NCI-H1436 treated with DMSO at 0.1 percent for 48 hours (cell line): ENCODE results near the gene NINL.
"Not testable (repeated sequence)": the region's sequence is repeated elsewhere in the genome, so short reads cannot be mapped to it uniquely, and the experiment has no call there.

Experiments
- DNase-seq: peaks from one replicate; lab custom pipeline; 2025; lab: John Stamatoyannopoulos, UW

Gene NINL

GRCh38 chr20:25551413-25552215 is 33.7 kb downstream of the NINL start:
- DNase-seq = no peak

DNA sequence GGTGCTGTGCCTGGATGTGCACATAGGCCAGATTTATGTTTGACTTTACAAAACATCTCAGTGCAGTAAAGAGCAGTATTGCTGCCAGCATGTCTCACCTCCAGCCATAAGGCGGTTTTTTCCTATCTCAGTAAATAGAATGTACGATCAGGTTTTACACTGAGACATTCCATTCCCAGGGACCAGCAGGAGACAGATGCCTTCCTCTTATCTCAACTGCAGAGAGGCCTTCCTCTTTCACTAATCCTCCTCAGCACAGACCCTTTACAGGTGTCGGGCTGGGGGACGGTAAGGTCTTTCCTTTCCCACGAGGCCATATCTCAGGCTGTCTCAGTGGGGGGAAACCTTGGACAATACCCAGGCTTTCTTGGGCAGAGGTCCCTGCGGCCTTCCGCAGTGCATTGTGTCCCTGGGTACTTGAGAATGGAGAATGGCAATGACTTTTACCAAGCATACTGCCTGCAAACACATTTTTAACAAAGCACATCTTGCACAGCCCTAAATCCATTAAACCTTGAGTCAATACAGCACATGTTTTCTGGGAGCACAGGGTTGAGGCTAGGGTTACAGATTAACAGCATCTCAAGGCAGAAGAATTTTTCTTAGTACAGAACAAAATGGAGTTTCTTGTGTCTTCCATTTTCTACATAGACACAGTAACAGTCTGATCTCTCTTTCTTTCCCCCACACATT is 34.5 kb downstream of the NINL start:
- not testable (repeated sequence) for DNase-seq

DNA sequence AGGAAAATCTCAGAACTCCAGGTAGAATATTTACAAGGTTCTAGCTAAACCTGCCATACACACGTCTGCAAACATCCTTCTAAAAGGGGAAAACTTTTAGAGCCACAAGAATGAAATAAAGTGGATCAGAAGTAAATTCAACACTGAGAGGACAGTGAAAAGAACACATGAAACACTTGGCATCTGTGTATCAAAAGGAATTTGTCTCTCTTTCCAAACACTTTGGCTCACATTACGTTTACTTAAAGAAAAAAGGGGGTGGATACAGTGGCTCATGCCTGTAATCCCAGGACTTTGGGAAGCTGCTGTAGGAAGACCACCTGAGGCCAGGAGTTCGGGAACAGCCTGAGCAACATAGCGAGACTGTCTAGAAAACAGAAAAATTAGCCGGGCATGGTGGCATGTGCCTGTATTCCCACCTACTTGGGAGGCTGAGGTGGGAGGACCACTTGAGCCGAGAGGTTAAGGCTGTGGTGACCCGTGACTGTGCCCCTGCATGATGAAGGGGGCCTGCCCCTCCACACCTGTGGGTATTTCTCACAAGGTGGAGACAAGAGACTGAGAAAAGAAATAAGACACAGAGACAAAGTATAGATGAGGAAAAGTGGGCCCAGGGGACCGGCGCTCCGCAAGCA is 35.4 kb downstream of the NINL start:
- DNase-seq = no peak

GRCh38 chr20:25549172-25549773 is 36.1 kb downstream of the NINL start:
- no peak for DNase-seq

DNA sequence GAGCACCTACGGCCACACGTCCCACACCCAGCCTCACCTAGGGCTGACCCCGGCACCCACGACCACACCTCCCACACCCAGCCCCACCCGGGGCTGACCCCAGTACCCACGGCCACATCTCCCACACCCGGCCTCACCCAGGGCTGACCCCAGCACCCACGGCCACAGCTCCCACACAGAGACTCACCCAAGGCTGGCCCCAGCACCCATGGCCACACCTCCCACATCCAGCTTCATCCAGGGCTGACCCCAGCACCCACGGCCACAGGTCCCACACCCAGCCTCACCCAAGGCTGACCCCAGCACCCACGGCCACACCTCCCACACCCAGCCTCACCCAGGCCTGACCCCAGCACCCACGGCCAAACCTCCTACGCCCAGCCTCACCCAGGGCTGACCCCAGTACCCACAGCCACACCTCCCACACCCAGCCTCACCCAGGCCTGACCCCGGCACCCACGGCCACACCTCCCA is 36.7 kb downstream of the NINL start:
- no peak for DNase-seq

- no peak for DNase-seq
These were observed 37.3 kb downstream of the NINL start for GRCh38 chr20:25547999-25548398.

- DNase-seq = no peak
These were observed 38.3 kb downstream of the NINL start for GRCh38 chr20:25547063-25547462.

DNA sequence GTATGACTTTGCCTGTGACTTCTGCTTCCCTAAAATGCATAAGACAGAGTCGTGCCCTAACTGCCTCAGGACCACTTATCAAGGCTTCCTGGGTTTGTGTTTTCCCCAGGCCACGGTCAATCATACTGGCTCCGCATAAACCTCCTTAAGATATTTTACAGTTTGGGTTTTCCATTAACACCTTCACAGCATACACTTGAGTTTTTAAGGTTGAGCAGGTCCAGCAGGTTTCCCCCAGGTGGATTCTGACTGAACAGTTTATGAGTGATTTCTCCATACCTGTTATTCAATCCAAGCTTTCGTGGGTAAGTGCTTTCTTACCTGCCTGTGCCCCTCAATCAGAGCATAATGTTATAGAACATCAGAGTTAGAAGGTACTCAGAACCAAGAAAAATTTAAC is 39.3 kb downstream of the NINL start:
- no peak for DNase-seq

- DNase-seq = no peak
These were observed 40.2 kb downstream of the NINL start for GRCh38 chr20:25545171-25545570.

DNA sequence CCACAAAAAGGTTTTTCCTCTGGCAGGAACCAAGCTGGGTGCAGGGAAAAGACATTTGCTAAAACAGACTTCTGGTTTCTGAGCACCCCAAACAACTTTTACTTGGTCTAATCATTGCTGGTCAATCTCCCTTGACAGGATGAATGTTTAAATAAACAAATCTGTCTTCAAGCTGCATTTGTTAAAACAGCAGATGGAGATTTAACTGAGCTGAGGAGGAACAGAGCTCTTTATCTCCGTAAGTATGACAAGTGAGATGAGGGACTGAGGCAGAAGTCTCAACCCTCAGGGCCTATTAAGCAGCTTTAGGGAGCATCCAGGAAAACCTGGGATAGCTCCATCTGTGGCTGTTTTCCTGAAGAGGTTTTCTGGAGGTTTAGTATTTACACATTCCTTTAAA is 40.6 kb downstream of the NINL start:
- DNase-seq = no peak

GRCh38 chr20:25544311-25544710 is 41.0 kb downstream of the NINL start:
- DNase-seq = no peak

DNA sequence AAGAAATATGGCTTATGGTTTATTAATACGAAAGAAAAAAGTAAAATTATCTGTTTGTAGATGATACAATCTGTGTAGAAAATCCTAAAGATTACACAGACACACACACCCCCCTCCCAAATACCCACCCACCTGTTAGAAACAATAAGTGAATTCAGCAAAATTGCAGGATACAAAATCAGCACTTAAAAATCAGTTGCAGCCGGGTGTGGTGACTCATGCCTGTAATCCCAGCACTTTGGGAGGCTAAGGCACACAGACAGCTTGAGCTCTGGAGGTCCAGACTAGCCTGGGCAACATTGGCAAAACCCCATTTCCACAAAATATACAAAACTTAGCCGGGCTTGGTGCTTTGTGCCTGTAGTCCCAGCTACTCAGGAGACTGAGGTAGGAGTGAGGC is 42.3 kb downstream of the NINL start:
- no peak for DNase-seq

GRCh38 chr20:25541676-25542075 is 43.7 kb downstream of the NINL start:
- no peak for DNase-seq

GRCh38 chr20:25539742-25540672 is 45.3 kb downstream of the NINL start:
- no peak for DNase-seq

DNA sequence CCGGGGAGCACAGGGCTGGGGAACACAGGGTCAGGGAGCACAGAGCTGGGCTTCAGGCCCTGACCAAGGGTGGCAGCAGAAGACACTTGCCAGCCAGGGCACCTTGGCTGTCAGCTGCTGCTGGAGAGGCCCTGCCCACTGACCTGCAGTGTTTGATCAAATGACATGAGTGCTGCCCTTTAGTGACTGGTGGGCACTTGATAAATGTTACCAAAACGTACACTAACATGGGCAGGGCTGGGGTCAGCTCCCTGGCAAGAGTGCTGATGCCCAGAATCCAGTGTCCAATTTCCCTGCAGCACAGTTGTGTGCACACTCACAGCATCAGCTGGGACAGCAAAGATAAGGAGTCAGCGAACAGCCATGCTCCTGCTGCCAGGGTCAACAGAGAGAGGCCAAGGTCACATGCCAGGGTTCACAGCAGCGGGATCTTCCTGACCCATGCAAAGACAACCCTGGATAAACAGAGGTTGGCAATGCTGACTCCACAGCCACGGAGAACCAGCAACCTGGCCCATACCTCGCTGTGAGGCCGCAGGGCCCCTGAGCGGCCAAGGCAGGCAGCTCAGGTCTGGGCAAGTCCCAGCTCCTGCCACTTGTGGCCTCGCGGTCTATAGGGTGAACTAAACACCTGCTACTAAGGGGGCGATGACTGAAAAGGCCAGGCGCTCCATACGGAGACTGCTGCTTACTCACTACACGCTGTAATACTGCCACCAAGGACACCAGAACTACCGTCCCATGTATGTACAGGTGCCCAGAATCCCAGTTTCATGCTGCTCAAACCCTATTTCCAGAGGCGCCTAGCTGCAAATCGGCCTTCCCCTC is 46.3 kb downstream of the NINL start:
- no peak for DNase-seq

- DNase-seq = no peak
These were observed 47.4 kb downstream of the NINL start for GRCh38 chr20:25537890-25538289.

- DNase-seq = no peak
These were observed 49.6 kb downstream of the NINL start for GRCh38 chr20:25535762-25536161.

- DNase-seq = no peak
These were observed 50.5 kb downstream of the NINL start for GRCh38 chr20:25534845-25535244.

- no peak for DNase-seq
These were observed 51.2 kb downstream of the NINL start for GRCh38 chr20:25533920-25534700.

DNA sequence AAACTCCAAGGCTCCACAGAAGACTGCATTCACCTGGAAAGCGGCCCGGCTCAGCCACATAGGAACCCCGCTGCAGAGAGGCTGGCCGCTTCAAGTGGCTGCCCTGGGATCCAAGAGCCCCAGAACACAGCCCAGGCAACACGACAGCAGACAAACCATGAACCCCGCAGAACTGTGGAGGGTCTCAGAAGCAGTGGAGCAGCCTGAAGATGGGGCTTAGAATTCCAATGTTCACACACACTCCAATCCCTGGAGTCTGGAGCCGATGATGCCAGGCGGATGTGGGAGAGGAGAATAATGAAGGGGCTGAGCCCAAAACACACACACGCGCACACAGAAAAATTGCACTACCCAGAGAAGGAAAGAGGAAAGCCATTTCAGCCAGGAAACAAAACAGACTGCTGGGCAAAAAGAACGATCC is 52.4 kb downstream of the NINL start:
- no peak for DNase-seq
